GM18873 (cell line): ENCODE results near the gene PTPN1.

ENCODE experiments used
- ATAC-seq: cut with Tn5 transposase; IDR thresholded peaks from one replicate; pipeline ENCODE4 v1.9.1; 2021; ENCODE audit warnings: mild to moderate bottlenecking, moderate library complexity, moderate number of reproducible peaks; ENCODE audit not compliant: unreplicated experiment, low FRiP score

The PTPN1 gene

DNA sequence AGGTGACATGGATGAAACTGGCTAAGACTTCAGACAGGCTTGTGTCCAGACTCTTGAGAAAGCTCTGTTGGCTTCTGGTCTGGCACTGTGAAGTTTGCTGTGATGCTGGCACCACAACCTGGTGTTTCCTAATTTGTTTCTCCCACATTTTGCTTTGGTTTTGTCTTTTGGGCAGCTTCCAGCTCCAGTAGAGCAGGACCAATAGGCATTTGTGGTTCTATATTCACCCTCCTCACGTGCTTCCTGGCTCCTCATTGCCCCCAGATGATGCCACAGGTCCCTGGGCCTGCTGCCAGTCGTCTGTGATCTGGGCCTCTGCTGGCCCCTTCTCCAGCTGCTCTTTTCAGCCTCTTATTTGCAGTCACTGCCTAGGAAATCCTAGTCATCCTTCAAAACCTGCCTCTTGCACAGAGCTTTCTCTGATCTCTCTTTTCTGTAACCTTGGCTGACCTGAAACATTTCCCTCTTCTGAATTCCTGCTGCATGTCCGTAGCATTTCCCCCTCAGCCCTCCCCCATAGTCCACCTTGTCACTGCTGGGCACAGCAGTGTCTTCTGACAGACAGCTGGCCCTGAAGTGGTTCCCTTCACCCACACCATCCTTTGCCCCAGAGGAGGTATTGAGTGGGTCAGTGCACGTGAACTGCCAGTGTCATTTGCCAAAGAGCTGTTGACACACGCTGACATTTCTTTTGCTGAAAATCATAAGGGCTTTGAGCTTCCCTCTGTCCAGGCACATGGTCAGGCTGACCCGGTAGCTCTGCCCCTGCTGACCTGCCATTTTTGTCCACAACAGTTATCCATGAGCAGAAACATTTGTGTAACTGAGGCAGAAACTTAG is 63.0 kb downstream of the PTPN1 start:
- ATAC-seq, result no peak

DNA sequence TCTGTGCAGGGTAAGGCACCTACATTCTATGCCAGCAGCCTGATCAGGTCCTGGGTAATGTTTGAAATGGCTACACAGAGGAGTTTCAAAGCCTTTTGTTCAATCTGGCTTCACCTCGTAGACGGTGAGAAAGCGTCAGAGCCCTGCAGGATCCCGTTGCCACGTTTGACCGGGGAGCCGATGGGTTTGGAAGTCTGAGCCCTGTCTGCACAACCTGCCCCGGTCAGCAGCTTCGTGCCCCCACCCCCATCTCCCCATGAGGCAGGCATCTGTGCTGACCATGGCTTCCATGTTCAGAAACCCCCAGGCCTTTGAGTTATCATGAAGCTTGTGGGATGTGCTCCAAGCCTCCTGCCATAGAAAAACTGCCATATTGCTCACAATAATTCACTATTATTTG is 63.9 kb downstream of the PTPN1 start:
- no peak for ATAC-seq

DNA sequence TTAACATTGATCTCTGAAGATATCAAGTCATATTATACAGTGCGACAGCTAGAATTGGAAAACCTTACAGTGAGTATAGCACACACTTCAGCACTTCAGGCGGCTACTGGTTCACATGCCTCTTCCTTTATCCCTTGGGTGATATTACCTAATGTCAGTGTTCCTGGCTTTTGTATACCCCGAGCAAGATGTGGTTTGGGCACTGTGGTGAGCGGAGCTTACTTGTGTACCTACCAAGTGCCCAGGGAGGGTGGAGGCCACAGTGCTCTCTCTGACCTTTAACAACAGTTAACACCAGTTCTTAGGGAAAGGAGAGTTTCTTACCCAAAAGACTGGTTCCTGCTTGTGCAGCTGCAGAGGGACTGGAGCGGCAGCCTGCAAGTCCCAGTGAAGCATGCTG is 64.4 kb downstream of the PTPN1 start:
- no peak for ATAC-seq

DNA sequence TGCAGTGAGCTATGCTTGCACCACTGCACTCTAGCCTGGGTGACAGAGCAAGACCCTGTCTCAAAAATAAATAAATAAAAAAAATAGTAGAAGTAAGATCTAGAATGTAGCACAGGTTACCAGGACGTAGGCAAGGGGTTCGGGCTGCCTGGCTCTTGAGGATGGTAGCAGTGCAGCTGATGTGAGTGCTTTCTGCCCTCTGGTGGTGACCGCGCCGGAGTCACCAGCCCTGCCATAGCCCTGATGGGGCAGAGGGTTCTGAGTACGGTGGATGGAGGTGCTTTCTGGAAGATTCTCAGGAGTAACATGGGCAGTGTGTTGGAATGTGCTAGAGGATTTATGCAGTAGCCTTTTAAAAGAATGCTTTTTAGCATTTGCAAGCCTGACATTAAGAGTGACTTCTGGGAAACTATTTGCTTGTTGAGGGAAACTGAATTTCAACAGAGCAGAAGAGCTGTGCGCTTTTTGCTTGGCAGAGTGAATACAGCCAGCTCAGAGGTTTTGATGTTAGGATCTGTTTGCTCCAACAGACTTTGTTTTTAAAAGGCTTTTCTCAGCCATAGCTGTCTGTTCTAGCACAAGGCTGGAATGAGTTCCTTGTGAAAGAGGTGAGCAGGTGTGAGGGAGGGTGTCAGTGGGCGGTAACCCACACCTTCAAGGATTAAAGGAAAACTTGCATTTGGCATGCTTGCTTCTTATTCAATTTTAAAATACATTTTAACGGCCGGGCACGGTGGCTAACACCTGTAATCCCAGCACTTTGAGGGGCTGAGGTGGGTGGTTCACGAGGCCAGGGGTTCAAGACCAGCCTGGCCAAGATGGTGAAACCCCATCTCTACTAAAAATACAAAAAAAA is 65.9 kb downstream of the PTPN1 start:
- ATAC-seq, result no peak

DNA sequence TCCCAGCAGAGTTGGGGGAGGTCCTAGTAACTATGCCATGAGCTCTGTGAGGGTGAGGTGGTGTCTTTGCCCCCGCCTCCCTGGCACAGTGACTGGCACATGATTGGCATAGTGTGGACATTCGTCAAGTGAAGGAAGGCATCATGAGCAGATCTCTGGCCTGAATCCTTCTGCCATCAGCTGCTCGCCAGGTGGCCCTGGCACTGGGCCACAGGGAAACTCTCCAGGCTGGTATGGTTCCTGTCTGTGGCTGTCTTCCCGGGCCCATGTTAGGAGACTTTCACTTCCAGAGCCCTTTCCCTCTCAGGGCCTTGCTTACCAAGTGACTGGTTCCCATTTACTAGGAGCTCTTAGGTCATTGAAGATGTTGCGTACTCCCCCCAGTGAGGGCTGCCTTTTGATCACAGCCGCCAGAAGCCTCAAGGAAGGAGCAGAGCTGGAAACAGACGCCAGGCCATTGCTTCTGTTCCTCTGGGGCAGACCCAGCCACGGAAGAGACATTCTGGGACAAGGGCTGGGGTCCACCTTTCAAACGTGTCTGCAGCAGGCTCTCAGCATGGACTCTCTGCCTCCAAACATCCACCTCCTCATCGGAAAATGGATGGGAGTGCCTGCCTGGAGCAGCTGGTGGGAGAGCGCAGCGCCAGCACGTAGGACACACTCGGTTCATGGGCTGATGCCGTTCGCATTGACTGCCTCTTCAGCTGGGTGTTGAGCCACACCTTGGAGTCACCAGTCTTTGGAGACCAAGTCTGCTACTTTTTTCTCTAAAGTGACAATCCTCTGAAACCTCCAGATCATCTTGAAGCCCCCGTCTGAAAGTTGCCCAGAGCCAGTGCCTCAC is 67.2 kb downstream of the PTPN1 start:
- no peak for ATAC-seq

DNA sequence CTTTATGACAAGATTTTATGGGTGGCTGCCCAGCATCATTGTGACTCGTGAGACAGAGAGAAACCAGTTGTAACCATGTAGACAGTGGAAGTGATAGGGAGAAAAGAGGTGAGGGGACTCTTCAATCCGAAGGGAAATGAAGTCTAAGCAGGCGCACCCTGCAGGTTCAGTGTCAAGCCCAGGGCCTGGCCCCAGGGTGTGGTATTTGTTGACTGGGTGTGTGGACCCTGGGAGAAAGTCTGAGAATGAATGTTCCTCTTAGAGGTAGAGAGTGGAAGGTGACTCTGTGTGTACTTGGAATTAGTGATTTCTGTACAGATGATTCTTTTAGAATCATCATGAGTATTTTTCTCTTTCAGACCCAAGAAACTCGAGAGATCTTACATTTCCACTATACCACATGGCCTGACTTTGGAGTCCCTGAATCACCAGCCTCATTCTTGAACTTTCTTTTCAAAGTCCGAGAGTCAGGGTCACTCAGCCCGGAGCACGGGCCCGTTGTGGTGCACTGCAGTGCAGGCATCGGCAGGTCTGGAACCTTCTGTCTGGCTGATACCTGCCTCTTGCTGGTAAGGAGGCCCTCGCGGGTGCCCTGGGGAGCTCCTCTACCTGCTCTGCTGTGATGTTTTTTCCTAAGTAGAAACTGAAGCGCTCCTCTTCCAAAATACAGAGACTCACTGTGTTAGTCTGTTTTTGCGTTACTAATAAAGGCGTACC is 68.0 kb downstream of the PTPN1 start:
- no peak for ATAC-seq

DNA sequence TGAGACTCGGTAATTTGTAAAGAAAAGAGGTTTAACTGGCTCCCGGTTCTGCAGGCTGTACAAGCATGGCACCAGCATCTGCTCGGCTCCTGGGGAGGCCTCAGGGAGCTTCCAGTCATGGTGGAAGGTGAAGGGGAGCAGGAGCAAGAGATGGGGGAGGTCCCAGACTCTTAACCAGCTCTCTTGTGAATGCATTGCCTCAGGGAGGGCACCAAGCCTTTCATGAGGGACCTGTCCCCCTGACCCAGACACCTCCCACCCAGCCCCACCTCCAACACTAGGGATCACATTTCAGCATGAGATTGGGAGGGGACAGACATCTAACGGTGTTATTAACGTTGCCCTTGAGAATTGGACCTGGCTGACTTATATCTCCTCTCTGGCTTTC is 68.6 kb downstream of the PTPN1 start:
- no peak for ATAC-seq

DNA sequence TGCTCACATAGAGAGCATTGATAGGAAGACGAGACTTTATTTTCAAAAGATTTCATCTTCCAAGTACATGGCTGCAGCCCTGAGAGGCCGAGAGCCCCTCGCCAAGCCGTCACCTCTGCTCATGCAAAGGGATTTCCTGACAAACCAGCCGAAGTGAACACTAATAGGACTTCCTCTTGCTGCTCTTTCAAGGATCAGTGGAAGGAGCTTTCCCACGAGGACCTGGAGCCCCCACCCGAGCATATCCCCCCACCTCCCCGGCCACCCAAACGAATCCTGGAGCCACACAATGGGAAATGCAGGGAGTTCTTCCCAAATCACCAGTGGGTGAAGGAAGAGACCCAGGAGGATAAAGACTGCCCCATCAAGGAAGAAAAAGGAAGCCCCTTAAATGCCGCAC is 69.3 kb downstream of the PTPN1 start:
- ATAC-seq, result no peak

DNA sequence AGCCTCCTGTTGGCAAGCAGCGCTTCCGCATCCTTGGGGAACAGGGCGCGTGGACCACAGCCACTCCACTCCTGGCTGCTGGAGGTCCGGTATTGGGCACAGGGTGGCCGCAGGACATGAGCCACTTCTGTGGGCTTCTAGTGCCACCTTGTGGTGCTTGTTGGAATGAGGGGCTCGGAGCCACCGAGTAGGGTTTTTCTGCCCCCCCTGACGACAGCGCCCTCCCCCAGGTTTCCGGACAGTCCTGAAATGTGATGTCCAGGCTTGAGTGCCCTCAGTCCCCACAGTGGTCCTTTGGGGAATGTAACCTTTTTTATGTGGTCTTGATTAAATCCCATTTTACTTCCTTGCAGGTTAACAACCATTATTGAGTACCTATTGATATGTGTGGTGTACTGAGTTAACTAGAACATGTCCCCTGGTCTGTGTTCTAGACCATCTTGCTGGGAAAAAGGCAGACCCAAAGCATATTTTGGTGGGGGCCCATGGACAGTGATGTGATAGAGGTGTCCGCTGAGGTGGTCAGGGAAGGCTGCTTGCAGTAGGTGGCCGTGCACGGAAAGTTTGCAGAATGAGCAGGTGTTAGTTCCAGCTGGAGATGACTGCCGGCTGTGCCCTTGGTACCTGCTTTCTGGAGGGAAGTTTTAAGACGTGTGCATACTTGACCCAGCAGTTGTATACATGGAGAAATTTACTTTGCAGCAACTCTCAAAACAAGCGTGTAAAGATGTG is 70.0 kb downstream of the PTPN1 start:
- no peak for ATAC-seq

DNA sequence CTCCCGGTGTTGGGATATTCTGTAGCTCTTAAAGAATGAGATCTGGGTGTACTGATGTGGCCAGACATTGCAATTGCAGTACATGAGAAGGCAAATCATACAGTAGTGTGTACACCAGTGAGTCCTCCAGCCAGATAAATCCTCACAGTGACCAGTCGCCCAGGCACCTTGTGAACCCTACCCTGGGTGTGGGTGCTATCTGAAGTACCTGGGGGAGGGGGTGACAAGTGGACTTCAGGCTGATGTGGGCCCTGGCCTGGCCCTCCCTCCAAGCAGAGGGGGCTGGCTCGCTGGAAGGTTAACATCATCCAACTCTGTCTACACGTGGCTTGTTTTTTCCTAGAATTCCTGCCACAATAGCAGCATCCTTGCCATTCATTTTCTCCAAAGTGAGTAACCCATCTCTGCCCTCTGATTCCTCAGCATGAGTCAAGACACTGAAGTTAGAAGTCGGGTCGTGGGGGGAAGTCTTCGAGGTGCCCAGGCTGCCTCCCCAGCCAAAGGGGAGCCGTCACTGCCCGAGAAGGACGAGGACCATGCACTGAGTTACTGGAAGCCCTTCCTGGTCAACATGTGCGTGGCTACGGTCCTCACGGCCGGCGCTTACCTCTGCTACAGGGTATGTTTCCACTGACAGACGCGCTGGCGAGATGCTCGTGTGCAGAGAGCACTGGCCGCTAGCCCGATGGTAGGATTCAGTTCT is 70.8 kb downstream of the PTPN1 start:
- no peak for ATAC-seq

DNA sequence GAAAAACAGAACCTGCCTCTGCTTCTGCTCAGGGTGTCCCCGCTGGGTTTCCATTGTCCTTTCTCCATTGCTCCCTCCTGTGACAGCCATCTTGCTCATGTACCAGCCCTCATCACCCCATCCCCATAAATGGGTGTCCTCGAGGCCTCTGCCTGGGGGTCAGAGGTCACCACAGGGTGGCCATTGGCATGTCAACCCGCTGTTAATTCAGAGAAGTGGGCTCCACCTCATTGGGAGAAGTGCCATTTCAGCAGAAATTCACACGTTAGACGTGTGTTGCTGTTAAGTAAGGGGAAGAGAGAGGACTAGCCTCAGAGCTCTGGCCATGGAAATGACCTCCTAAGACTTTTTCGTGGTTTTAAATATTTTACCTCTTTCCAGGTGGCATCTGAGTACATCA is 71.9 kb downstream of the PTPN1 start:
- ATAC-seq, result no peak

DNA sequence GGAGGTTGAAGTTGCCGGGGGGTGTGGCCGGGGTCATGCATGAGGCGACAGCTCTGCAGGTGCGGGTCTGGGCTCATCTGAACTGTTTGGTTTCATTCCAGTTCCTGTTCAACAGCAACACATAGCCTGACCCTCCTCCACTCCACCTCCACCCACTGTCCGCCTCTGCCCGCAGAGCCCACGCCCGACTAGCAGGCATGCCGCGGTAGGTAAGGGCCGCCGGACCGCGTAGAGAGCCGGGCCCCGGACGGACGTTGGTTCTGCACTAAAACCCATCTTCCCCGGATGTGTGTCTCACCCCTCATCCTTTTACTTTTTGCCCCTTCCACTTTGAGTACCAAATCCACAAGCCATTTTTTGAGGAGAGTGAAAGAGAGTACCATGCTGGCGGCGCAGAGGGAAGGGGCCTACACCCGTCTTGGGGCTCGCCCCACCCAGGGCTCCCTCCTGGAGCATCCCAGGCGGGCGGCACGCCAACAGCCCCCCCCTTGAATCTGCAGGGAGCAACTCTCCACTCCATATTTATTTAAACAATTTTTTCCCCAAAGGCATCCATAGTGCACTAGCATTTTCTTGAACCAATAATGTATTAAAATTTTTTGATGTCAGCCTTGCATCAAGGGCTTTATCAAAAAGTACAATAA is 72.5 kb downstream of the PTPN1 start:
- ATAC-seq, result no peak

DNA sequence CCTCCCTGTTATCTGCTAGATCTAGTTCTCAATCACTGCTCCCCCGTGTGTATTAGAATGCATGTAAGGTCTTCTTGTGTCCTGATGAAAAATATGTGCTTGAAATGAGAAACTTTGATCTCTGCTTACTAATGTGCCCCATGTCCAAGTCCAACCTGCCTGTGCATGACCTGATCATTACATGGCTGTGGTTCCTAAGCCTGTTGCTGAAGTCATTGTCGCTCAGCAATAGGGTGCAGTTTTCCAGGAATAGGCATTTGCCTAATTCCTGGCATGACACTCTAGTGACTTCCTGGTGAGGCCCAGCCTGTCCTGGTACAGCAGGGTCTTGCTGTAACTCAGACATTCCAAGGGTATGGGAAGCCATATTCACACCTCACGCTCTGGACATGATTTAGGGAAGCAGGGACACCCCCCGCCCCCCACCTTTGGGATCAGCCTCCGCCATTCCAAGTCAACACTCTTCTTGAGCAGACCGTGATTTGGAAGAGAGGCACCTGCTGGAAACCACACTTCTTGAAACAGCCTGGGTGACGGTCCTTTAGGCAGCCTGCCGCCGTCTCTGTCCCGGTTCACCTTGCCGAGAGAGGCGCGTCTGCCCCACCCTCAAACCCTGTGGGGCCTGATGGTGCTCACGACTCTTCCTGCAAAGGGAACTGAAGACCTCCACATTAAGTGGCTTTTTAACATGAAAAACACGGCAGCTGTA is 73.4 kb downstream of the PTPN1 start:
- ATAC-seq, result no peak

DNA sequence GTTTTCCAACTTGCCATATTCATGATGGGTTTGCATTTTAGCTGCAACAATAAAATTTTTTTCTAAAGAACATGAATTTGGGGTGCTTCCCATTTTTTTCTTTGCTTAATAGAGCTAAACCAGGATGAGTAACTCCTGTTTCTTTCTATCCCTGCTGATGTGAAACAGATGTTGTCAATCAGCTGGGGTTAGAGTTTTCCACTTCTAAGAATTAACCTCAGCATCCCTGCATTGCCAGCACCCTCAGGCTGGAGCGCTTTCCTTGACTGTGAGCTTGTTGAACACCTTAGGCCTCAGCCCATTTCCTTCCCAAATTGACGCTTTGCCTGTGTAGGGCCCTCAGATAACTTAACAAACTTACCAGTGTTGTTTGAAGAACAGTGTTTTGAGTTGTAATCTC is 74.5 kb downstream of the PTPN1 start:
- ATAC-seq, result no peak

DNA sequence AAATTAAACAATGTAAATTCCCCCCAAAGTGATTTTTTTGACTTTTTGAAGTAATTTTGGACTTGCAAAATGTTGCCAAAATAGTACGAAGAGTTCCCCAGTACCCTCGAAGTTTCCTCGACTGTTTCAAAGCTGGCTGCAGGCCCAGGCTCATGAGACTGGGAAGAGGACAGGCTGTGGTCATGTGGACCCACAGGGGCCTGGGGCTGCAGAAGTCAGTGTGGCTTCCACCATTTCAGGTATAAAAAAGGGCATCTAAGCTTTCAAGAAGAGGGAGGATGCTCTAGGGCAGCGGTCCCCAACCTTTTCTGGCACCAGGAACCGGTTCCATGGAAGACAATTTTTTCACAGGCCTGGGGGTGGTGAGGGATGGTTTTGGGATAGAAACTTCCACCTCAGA is 75.0 kb downstream of the PTPN1 start:
- no peak for ATAC-seq

DNA sequence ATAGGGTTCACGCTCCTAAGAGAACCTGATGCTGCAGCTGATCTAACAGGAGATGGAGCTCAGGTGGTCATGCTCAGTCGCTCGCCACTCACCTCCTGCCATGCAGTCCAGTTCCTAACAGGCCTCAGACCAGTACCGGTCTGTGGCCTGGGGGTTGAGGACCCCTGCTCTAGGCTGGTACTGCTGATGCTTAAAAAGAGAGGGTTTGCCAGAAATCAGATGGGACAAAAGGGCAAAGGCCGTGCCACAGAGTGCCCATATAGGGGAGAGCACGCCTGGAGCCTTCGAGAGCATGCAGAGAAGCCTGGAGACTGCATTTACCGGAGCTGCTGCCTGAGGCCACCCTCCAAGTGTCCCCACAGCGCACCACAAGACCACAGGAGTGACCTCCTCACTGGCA is 75.5 kb downstream of the PTPN1 start:
- ATAC-seq, result no peak

DNA sequence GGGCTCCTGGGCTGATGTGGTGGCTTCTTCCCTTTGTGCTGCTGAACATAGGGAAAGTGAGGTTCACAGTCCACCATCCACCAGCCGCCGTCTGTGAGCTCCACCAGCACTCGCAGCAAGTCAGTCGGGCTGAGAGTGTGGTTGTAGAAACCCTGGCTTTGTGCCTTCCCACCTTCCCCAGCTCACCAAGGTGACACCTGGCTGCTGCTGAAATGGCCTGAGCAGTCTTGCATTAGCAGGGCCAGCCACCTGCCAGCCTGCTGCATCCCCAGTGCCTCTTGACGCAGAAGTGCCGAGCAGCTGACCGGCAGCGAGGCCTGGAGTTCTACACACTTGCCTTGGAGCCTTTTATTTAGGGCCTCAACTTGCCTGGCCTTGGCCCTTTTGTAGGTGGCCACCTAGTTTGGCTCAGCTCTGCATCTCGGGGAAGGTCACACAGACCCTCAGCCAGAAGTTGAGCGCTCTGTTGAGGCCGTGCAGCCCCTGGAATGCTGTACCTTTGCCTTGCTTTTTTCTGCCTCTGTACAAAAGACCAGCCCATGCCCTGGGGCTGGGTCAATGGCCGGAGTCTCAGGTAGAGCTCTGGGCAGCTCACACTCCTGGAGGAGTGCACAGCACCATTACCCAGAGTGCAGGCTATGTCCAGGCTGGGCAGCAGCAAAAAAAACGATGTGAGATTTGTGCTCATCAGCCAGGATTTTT is 76.5 kb downstream of the PTPN1 start:
- ATAC-seq, result no peak
